ENCODE measurements around the gene CPEB4.

Gene CPEB4

DNA sequence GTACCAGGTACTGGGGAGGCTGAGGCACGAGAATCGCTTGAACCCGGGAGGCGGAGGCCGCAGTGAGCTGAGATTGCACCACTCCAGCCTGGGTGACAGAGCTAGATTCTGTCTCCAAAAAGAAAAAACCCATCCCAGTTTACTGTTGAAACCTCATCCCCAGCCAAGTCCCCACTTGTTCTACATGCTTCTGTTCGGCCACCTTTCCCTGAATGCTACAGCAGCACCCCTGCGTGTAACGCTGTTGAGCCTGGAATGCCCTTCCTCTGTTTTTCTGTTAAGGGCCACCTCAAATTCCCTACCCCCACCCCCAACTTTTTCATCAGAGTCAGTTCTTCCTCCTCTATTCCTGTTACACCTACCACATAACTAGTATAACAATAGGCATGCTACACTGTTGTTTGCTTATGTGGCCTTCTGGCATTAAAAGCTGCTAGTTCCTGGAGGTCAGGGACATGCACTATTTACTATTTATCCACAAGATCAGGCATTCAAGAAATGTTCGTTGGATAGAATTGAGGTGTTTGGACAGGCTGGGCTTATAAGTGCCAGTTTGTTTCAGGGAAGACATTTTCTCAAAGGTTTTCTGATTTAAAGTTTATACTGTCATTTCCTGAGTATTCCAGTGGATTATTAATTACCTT, 53.7 kb downstream of the CPEB4 start:
- TF ChIP-seq CTCF (IDR thresholded peaks at IDR 0.05; ENCODE audit: low read depth, low read length, missing control alignments), result no peak
- no peak for DNase-seq (ENCODE audit: extremely low read depth, low read depth)
- no peak overlapping the region for H3K4me3 ChIP-seq (replicated peaks; ENCODE audit: low read depth, low read length)

DNA sequence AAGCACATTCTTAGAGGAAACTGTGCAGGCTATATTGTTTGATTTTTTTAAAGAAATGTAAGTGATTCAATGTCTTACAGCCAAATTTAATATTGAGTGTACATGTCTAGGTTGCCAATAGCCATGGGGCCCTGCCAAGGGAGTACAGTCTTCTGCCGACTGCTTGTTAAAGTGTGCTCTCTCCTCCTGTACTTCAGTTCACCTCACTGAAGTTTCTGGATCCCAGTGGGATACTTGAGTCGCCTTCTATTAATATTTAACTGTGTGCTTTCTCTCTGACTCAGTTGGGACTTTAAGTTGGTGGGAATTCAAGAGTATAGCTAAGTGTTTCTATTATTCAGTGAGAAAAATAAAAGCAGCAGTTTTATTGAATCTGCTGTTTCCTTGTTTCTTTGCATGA, 56.4 kb downstream of the CPEB4 start:
- no peak overlapping the region for H3K4me3 ChIP-seq (replicated peaks; ENCODE audit: low read depth, low read length)
- DNase-seq (ENCODE audit: extremely low read depth, low read depth), result no peak
- no peak for TF ChIP-seq CTCF (IDR thresholded peaks at IDR 0.05; ENCODE audit: low read depth, low read length, missing control alignments)

DNA sequence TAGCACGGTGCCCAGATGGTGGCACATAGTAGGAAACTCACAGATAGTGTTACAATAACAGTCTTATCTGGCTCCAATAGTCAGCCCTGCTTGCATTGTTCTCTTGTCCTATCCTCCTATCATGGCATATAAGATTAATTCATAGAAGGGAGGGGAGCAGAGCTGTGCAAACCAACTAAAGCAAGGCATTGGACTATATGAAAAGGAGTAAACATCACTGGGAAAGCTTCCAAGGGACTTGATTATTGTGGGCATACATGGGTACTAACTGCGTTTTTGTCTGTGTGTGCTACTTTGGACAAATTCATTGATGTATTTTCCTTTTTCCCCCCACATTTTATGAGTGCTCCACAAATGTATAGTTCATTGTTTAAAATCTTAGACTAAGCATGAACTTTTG, 57.0 kb downstream of the CPEB4 start:
- DNase-seq (ENCODE audit: extremely low read depth, low read depth), result no peak
- no peak for TF ChIP-seq CTCF (IDR thresholded peaks at IDR 0.05; ENCODE audit: low read depth, low read length, missing control alignments)
- no peak overlapping the region for H3K4me3 ChIP-seq (replicated peaks; ENCODE audit: low read depth, low read length)

DNA sequence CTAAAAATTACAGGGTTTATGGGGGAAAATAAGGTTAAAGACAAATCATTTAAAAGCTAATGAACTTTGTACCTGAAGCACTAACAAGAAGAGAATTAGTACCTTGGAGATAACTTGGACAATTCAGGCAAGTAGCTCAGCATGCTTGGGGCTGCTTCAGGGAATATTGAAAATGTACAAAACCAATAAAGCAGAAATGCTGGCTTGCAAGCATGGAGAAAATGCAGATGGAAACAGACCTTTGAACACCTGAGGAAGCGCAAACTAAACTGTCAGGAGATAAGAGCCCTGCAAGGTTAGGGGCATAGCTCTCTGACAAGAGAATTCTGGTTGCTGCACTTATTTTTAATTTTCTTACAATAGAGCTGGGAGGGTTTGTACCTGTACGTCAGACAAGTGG, 58.2 kb downstream of the CPEB4 start:
- no peak for DNase-seq (ENCODE audit: extremely low read depth, low read depth)
- TF ChIP-seq CTCF (IDR thresholded peaks at IDR 0.05; ENCODE audit: low read depth, low read length, missing control alignments), result no peak
- H3K4me3 ChIP-seq (replicated peaks; ENCODE audit: low read depth, low read length), result no peak overlapping the region

DNA sequence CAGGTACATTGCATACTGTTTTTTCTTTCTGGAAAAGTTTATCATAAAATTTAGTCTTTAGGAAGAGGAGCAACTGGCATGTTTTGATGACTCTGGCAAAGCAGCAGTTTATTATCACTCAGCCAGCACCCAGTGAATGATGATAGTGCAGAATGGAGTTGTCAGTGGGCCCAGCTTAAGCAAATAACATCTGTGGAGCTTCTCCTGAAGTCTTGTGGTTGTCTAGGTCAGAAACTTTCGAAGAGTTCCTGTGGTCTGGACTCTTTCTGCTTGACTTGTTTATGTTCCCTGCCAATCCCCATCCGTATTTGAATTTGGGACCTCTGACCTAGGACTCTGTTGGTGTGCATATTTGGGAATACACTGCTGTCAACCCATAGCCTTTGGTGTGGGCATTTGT, 62.7 kb downstream of the CPEB4 start:
- DNase-seq (ENCODE audit: extremely low read depth, low read depth), result no peak

GRCh38 chr5:173953528-173954090, 65.5 kb downstream of the CPEB4 start:
- DNase-seq (ENCODE audit: extremely low read depth, low read depth), result no peak
- H3K4me3 ChIP-seq (replicated peaks; ENCODE audit: low read depth, low read length), result no peak overlapping the region
- no peak for TF ChIP-seq CTCF (IDR thresholded peaks at IDR 0.05; ENCODE audit: low read depth, low read length, missing control alignments)

More for the DNA sequence above, 62.7 kb downstream of the CPEB4 start:
- TF ChIP-seq CTCF (IDR thresholded peaks at IDR 0.05; ENCODE audit: low read depth, low read length, missing control alignments), result no peak
- H3K4me3 ChIP-seq (replicated peaks; ENCODE audit: low read depth, low read length), result no peak overlapping the region
